SU-DHL-6 (cell line): ENCODE measurements around the gene TNFAIP8.

Experiments
- H2AFZ ChIP-seq: fragments of 200-600 bp; sonication (generic); 2 replicates; pipeline ENCODE4 v1.6.1; 2014; ENCODE audit warnings: low read depth, mild to moderate bottlenecking, moderate library complexity, mixed read lengths, antibody characterized with exemption, low read length; ENCODE audit not compliant: severe bottlenecking
- H3F3A ChIP-seq: fragments of 200-600 bp; shearing (Covaris generic); 2 replicates; pipeline ENCODE4 v1.6.0; 2016; ENCODE audit warnings: antibody characterized with exemption, mild to moderate bottlenecking; ENCODE audit not compliant: insufficient read depth
- H3K27ac ChIP-seq: fragments of 200-600 bp; sonication (generic); 2 replicates; pipeline ENCODE4 v1.5.1; 2016; ENCODE audit warnings: low read depth, mild to moderate bottlenecking, low read length, moderate library complexity, mixed read lengths
- H3K27me3 ChIP-seq: fragments of 200-600 bp; sonication (generic), shearing (Covaris generic); 2 replicates; pipeline ENCODE4 v1.6.0; 2014; ENCODE audit warnings: mild to moderate bottlenecking, low read length
- H3K36me3 ChIP-seq: fragments of 200-600 bp; sonication (generic); 2 replicates; pipeline ENCODE4 v1.6.1; 2014; ENCODE audit warnings: mild to moderate bottlenecking, low read length, mixed read lengths
- H3K4me2 ChIP-seq: fragments of 300-600, 200-600 bp; shearing (Covaris generic), sonication (generic); 2 replicates; pipeline ENCODE4 v1.6.0; 2014; ENCODE audit warnings: low read length, low read depth, mild to moderate bottlenecking; ENCODE audit not compliant: poor library complexity, severe bottlenecking
- H3K4me3 ChIP-seq: fragments of 200-600 bp; sonication (generic); 2 replicates; pipeline ENCODE4 v1.5.1; 2014; ENCODE audit warnings: antibody characterized with exemption, low read length, mild to moderate bottlenecking, mixed read lengths; ENCODE audit not compliant: insufficient read depth, poor library complexity, severe bottlenecking
- H3K79me2 ChIP-seq: fragments of 200-600 bp; sonication (generic); 2 replicates; pipeline ENCODE4 v1.6.1; 2014; ENCODE audit warnings: mild to moderate bottlenecking, low read length, moderate library complexity; ENCODE audit not compliant: insufficient read depth
- H3K9ac ChIP-seq: fragments of 200-600 bp; sonication (generic); 2 replicates; pipeline ENCODE4 v1.7.0; 2014; ENCODE audit warnings: mild to moderate bottlenecking, low read length
- H3K9me2 ChIP-seq: fragments of 200-600 bp; sonication (generic); replicated peaks from 2 replicates; pipeline ENCODE4 v1.6.1; 2014; ENCODE audit warnings: low read length; ENCODE audit not compliant: insufficient read depth
- H3K9me3 ChIP-seq: fragments of 200-600 bp; sonication (generic); 2 replicates; pipeline ENCODE4 v1.6.1; 2014; ENCODE audit warnings: low read length, mixed read lengths; ENCODE audit not compliant: insufficient read depth
- H4K20me1 ChIP-seq: fragments of 200-600 bp; sonication (generic); 2 replicates; pipeline ENCODE4 v1.6.1; 2014; ENCODE audit warnings: low read depth, mild to moderate bottlenecking, antibody characterized with exemption, low read length, moderate library complexity, mixed read lengths
- EZH2phosphoT487 ChIP-seq: fragments of 200-600 bp; sonication (generic), shearing (Covaris generic); conservative IDR thresholded peaks from 2 replicates; pipeline ENCODE4 v1.6.1; 2018; ENCODE audit warnings: mild to moderate bottlenecking, antibody characterized with exemption, low read length, moderate library complexity, mixed read lengths
- TF ChIP-seq, protein P1 (sequence below): fragments of 200-600 bp; sonication (generic); IDR thresholded peaks from one replicate; pipeline ENCODE4 v1.5.1; 2017; ENCODE audit warnings: antibody characterized with exemption, mild to moderate bottlenecking, low read length, moderate library complexity; ENCODE audit not compliant: insufficient read depth, poor library complexity, severe bottlenecking

TNFAIP8 gene

DNA sequence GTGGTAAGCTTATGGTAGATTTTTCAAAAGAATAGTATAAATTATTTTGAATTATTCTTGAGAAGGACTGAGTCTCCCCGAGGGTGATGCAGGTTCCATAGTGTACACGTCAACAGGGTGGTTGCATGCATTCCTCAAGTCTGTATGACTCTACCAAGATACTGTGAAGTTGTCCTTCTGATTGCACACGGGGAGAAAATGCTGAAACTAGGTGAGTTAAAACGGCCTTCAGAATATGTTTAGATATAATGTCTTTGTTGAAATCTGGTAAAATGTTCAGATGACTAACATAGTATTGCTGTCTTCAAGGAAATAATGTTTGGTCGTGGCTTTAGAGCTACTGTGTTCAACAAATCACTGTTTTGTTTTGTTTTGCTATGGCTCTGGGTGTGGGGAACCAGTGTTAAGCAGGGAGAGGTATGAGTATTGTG, 22.4 kb upstream of the TNFAIP8 start:
- peak overlapping the region; percentile 56 for H3K4me3 ChIP-seq
- peaks cover 89% of the 10 kb centered on the region for H3K79me2 ChIP-seq
- H4K20me1 ChIP-seq, result no peaks in the 10 kb centered on the region
- H3K9me3 ChIP-seq, result no peaks in the 10 kb centered on the region
- H2AFZ ChIP-seq, result no peak overlapping the region
- peak overlapping the region; percentile 56 for H3K9ac ChIP-seq
- peak overlapping the region; percentile 94 for H3K4me2 ChIP-seq
- no peaks in the 10 kb centered on the region for H3K27me3 ChIP-seq
- peaks cover 66% of the 10 kb centered on the region for H3F3A ChIP-seq
- no peak for TF ChIP-seq EZH2phosphoT487
- TF ChIP-seq, protein P1, sequence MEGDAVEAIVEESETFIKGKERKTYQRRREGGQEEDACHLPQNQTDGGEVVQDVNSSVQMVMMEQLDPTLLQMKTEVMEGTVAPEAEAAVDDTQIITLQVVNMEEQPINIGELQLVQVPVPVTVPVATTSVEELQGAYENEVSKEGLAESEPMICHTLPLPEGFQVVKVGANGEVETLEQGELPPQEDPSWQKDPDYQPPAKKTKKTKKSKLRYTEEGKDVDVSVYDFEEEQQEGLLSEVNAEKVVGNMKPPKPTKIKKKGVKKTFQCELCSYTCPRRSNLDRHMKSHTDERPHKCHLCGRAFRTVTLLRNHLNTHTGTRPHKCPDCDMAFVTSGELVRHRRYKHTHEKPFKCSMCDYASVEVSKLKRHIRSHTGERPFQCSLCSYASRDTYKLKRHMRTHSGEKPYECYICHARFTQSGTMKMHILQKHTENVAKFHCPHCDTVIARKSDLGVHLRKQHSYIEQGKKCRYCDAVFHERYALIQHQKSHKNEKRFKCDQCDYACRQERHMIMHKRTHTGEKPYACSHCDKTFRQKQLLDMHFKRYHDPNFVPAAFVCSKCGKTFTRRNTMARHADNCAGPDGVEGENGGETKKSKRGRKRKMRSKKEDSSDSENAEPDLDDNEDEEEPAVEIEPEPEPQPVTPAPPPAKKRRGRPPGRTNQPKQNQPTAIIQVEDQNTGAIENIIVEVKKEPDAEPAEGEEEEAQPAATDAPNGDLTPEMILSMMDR, result no peak
- no peaks in the 10 kb centered on the region for H3K9me2 ChIP-seq
- H3K27ac ChIP-seq, result peak overlapping the region; percentile 98
- H3K36me3 ChIP-seq, result no peaks in the 10 kb centered on the region

DNA sequence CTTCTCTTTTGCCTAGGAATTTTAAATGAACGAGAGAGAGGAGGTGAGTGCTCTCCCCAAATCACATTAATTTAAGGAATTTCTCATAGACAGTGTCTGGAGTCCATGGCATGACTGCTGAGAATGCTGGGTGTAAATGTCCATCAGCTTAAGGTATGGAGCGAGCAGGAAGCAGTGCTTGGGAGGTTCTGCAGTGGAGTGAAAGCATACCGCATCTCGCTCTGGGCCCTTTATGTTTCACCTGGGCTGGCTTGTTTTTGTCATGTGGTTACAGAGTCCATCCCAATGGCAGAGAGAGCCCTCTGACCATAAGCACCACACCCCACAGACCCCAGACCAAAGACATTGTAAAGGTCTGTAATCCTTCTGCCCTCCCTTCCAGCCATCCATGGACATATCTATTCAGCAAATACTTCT, 20.6 kb upstream of the TNFAIP8 start:
- Histone ChIP-seq H4K20me1 (no peaks in the 10 kb centered on the region), H3K9me2 (no peaks in the 10 kb centered on the region), H3K9me3 (no peaks in the 10 kb centered on the region), H3K4me2 (peak overlapping the region; percentile 94), H2AFZ (no peak overlapping the region), H3K79me2 (peaks cover 99% of the 10 kb centered on the region), H3K9ac (peak overlapping the region; percentile 56), H3K27ac (peak overlapping the region; percentile 98), H3K4me3 (peak overlapping the region; percentile 56), H3K36me3 (no peaks in the 10 kb centered on the region), H3F3A (peaks cover 74% of the 10 kb centered on the region), H3K27me3 (no peaks in the 10 kb centered on the region)
- TF ChIP-seq EZH2phosphoT487, result no peak
- TF ChIP-seq, protein P1, result no peak

DNA sequence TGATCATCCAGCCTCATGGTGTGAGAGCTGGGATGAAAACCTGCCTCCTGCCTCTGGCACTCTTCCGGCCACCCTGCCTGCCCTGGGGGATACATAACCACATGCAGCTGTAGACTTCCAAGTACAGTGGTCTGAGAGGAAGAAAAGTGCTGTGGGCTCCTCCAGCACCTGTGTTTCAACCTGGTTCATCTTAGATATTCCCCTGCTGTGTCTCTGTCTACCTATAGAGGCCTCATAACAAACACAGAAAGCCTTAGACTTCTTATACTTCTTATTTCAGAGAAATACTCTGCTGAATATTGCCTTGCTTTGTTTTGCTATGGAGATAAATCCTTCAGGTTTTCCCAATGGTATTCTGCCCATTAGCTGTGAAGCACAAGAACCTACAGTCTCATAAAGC, 19.6 kb upstream of the TNFAIP8 start:
- Histone ChIP-seq H3K9ac (peak overlapping the region; percentile 56), H3K27me3 (no peaks in the 10 kb centered on the region), H4K20me1 (no peaks in the 10 kb centered on the region), H3F3A (peaks cover 78% of the 10 kb centered on the region), H3K4me2 (peak overlapping the region; percentile 94), H2AFZ (no peak overlapping the region), H3K9me2 (no peaks in the 10 kb centered on the region), H3K9me3 (no peaks in the 10 kb centered on the region), H3K27ac (peak overlapping the region; percentile 98), H3K79me2 (peaks cover 96% of the 10 kb centered on the region), H3K4me3 (peak overlapping the region; percentile 56), H3K36me3 (no peaks in the 10 kb centered on the region)
- TF ChIP-seq EZH2phosphoT487, result no peak
- TF ChIP-seq, protein P1, result no peak
